ENCODE results near the gene C2CD4D.

The C2CD4D gene

DNA sequence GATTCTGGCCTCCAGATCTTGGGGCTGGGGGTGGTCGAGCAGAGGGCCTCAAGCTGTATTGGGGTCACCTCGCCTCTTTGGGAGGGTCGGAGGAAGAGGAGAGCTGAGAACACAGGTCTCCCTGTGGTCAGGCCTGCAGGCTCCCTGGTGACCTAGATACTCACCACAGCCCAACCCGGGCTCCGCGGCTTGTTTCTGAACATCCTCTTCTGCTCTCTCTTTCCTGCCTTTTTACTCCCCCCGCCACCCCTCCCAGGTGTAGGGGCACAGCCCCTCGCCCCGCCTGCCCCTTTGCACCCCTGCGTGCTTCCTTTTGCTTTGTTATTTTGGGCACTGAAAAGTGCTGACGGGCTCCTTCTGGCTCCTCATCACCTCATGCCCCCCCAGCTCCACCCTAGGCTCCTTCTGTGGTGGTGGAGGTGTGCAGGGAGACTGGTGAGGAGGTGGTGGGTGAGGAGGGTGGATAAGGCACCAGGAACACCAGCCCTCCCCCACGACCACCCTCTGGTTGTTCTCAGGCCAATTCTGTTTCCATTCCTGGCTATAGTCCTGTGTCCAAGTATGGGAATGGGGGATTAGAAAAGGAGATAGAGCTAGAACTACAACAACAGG, 23.8 kb downstream of the C2CD4D start:
- no peak for TF ChIP-seq CTCF (IDR thresholded peaks at IDR 0.05; ENCODE audit: low read depth, low read length)
- DNase-seq (ENCODE audit: low read depth in 2 of 2): no peak
- no peak overlapping the region for H3K4me3 ChIP-seq (replicated peaks in 1 of 2; ENCODE audit: low read depth in 2 of 2, low read length in 2 of 2)

DNA sequence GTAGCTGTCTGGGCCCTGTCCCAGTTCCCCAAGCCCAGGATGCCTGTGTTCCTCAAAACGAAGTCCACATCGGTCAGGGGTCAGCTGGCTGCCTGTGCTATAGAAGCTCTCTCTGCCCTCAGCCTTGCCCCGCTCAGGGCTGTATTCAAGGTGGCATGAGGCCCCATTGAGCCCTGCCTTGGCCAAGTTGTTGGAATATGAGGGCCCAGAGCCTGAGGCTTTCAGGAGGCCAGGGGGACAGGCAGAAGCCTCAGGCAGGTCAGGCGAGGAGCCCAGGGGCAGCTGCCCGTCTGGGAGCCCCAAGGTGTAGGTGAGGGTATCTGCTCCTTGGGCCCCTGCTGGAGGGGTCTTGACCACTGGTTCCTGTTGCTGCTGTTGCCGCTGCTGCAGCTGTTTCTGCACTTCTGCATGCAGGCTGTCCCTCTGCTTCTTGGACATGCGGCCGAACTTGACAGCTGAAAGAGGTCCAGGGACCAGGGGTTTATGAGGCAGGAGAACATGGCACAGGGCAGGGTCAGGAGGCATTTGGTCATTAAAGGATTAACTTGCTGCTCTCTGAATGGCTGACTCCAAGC, 24.6 kb downstream of the C2CD4D start:
- TF ChIP-seq CTCF (IDR thresholded peaks at IDR 0.05; ENCODE audit: low read depth, low read length): no peak
- H3K4me3 ChIP-seq (replicated peaks in 1 of 2; ENCODE audit: low read depth in 2 of 2, low read length in 2 of 2): no peak overlapping the region
- no peak for DNase-seq (ENCODE audit: low read depth in 2 of 2)

- DNase-seq (ENCODE audit: low read depth in 2 of 2): no peak
- H3K4me3 ChIP-seq (replicated peaks in 1 of 2; ENCODE audit: low read depth in 2 of 2, low read length in 2 of 2): no peak overlapping the region
- TF ChIP-seq CTCF (IDR thresholded peaks at IDR 0.05; ENCODE audit: low read depth, low read length): no peak
These were observed 25.2 kb downstream of the C2CD4D start for GRCh38 chr1:151814426-151814825.

- H3K4me3 ChIP-seq (replicated peaks in 1 of 2; ENCODE audit: low read depth in 2 of 2, low read length in 2 of 2): no peak overlapping the region
- no peak for TF ChIP-seq CTCF (IDR thresholded peaks at IDR 0.05; ENCODE audit: low read depth, low read length)
- DNase-seq (ENCODE audit: low read depth in 2 of 2): no peak
These were observed 26.2 kb downstream of the C2CD4D start for GRCh38 chr1:151813271-151813977.

DNA sequence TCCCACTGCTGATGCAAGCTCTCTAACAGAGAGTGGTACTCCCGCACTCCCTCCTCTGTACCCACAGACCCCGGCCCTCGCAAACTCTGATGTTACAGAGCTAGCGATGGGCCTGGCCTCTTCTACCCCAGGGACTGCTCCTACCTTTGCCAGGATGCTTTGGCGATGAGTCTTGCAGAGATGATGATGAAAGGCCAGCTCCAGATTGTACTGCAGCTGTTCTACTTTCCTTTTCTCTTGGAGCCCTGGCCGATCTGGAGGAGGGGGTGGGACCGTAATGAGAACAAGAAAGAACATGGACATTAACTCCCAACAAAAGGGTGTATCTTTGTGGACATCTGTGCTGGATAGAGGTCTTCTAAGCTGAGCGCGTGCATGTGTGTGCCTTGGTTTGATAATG, 28.4 kb downstream of the C2CD4D start:
- TF ChIP-seq CTCF (IDR thresholded peaks at IDR 0.05; ENCODE audit: low read depth, low read length): no peak
- H3K4me3 ChIP-seq (replicated peaks in 1 of 2; ENCODE audit: low read depth in 2 of 2, low read length in 2 of 2): no peak overlapping the region
- peak; percentile 19 to 70 for DNase-seq (ENCODE audit: low read depth in 2 of 2)

- TF ChIP-seq CTCF (IDR thresholded peaks at IDR 0.05; ENCODE audit: low read depth, low read length): no peak
- DNase-seq (ENCODE audit: low read depth in 2 of 2): no peak
These were observed 29.5 kb downstream of the C2CD4D start for GRCh38 chr1:151809985-151810556.

More at GRCh38 chr1:151809985-151810556, 29.5 kb downstream of the C2CD4D start:
- H3K4me3 ChIP-seq (replicated peaks in 1 of 2; ENCODE audit: low read depth in 2 of 2, low read length in 2 of 2): no peak overlapping the region

All from cardiac fibroblast (primary cell).